ENCODE measurements around the gene BEND6.
"Not testable (repeated sequence)": the region's sequence is repeated elsewhere in the genome, so short reads cannot be mapped to it uniquely, and the experiment has no call there.

BEND6 gene

GRCh38 chr6:56984361-56984760 is 29.5 kb downstream of the BEND6 start:
- DNase-seq (ENCODE audit: low read depth) = no peak

GRCh38 chr6:56984884-56985283 is 30.0 kb downstream of the BEND6 start:
- no peak for DNase-seq (ENCODE audit: low read depth)

- no peak for DNase-seq (ENCODE audit: low read depth)
Observed at GRCh38 chr6:56986611-56987010, 31.7 kb downstream of the BEND6 start.

- DNase-seq (ENCODE audit: low read depth) = no peak
Observed at GRCh38 chr6:56988145-56988544, 33.2 kb downstream of the BEND6 start.

- DNase-seq (ENCODE audit: low read depth) = no peak
Observed at GRCh38 chr6:56992036-56992435, 37.1 kb downstream of the BEND6 start.

GRCh38 chr6:56992703-56993102 is 37.8 kb downstream of the BEND6 start:
- DNase-seq (ENCODE audit: low read depth) = no peak

- no peak for DNase-seq (ENCODE audit: low read depth)
Observed at GRCh38 chr6:56995347-56995902, 40.5 kb downstream of the BEND6 start.

- DNase-seq (ENCODE audit: low read depth) = no peak
Observed at GRCh38 chr6:56996401-56996800, 41.5 kb downstream of the BEND6 start.

GRCh38 chr6:56999049-56999448 is 44.1 kb downstream of the BEND6 start:
- DNase-seq (ENCODE audit: low read depth) = no peak

- DNase-seq (ENCODE audit: low read depth) = not testable (repeated sequence)
Observed at GRCh38 chr6:56999748-57000147, 44.8 kb downstream of the BEND6 start.

- no peak for DNase-seq (ENCODE audit: low read depth)
Observed at GRCh38 chr6:57002197-57002596, 47.3 kb downstream of the BEND6 start.

- no peak for DNase-seq (ENCODE audit: low read depth)
Observed at GRCh38 chr6:57004292-57004691, 49.4 kb downstream of the BEND6 start.

GRCh38 chr6:57006101-57006500 is 51.2 kb downstream of the BEND6 start:
- DNase-seq (ENCODE audit: low read depth) = no peak

- DNase-seq (ENCODE audit: low read depth) = not testable (repeated sequence)
Observed at GRCh38 chr6:57008069-57008468, 53.2 kb downstream of the BEND6 start.

GRCh38 chr6:57013521-57013926 is 58.6 kb downstream of the BEND6 start:
- DNase-seq (ENCODE audit: low read depth) = peak; percentile 27

- DNase-seq (ENCODE audit: low read depth) = no peak
Observed at GRCh38 chr6:57017069-57017468, 62.2 kb downstream of the BEND6 start.

- DNase-seq (ENCODE audit: low read depth) = no peak
Observed at GRCh38 chr6:57017841-57018240, 62.9 kb downstream of the BEND6 start.

- DNase-seq (ENCODE audit: low read depth) = no peak
Observed at GRCh38 chr6:57019434-57019833, 64.5 kb downstream of the BEND6 start.

GRCh38 chr6:57021086-57021720 is 66.3 kb downstream of the BEND6 start:
- no peak for DNase-seq (ENCODE audit: low read depth)

- no peak for DNase-seq (ENCODE audit: low read depth)
Observed at GRCh38 chr6:57024321-57024720, 69.4 kb downstream of the BEND6 start.

- no peak for DNase-seq (ENCODE audit: low read depth)
Observed at GRCh38 chr6:57024775-57025174, 69.9 kb downstream of the BEND6 start.

GRCh38 chr6:57026001-57026400 is 71.1 kb downstream of the BEND6 start:
- no peak for DNase-seq (ENCODE audit: low read depth)

GRCh38 chr6:57027301-57027700 is 72.4 kb downstream of the BEND6 start:
- DNase-seq (ENCODE audit: low read depth) = no peak

- DNase-seq (ENCODE audit: low read depth) = no peak
Observed at GRCh38 chr6:57029213-57029612, 74.3 kb downstream of the BEND6 start.
